ENCODE results near the gene B4GALT4.
"Not testable (repeated sequence)": the region's sequence is repeated elsewhere in the genome, so short reads cannot be mapped to it uniquely, and the experiment has no call there.

B4GALT4 gene, protein sequence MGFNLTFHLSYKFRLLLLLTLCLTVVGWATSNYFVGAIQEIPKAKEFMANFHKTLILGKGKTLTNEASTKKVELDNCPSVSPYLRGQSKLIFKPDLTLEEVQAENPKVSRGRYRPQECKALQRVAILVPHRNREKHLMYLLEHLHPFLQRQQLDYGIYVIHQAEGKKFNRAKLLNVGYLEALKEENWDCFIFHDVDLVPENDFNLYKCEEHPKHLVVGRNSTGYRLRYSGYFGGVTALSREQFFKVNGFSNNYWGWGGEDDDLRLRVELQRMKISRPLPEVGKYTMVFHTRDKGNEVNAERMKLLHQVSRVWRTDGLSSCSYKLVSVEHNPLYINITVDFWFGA

DNA sequence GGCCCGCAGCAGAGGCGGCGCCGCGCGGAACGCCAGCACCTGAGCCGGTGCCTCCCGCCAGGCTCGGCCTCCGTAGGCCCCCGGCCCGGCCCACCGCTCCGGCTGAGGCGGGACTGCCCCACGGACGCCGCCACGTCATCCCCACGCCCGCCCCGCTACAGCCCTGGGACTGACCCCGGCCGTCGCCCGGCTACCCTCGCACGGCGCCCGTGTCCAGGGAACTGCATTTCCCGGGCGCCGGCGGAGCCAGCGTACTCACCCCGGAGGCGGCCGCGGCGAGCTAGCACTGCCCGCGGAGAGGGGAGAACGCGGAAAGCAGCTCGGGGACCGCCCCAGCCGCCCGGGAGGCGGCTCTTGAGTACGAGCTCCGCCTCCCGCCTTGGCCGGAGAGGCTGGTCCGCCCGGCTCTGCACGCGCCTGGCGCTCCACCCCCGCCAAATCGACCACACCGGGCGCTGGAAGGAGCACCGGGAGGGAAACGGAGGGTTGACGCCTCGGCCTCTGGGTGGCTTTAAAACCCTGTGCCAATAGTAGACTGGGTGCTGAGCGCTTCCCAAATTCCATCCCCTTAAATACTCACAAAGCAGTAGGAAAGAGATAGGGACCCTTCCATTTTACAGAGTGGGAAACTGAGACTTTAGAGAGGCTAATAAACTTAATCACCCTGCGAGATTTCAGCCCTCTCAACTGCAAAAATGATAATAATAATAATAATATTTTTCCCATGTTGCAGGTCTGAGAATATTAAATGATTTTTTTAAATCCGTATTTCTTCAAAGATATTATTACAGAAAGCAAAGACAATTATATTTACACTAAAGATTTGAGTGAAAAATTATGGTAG, at the start of gene B4GALT4:
TSS of gene B4GALT4 (minus strand) at position 288 of the 844 bp plus-strand sequence. CDS start 10,779 bp downstream, outside the sequence.
- peak; percentile 74 for DNase-seq

DNA sequence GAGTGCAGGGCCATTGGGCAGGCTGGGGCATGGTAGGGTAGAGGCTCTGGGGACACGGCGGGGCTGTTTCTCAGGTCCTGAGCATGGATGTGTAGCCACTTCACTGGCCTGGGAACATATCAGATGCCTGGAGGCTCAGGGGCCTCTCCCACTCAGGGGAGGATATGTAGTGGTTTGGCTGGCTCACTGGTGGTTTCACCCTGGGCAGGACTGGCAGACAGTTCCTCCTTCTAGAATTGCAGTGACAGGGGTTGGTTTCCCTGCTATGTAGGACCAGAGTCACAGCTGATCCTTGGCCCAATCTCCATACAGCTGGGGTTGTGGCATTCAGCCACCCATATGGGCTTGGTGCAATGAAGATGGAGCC, 48.7 kb upstream of the B4GALT4 start:
- DNase-seq = peak; percentile 95

DNA sequence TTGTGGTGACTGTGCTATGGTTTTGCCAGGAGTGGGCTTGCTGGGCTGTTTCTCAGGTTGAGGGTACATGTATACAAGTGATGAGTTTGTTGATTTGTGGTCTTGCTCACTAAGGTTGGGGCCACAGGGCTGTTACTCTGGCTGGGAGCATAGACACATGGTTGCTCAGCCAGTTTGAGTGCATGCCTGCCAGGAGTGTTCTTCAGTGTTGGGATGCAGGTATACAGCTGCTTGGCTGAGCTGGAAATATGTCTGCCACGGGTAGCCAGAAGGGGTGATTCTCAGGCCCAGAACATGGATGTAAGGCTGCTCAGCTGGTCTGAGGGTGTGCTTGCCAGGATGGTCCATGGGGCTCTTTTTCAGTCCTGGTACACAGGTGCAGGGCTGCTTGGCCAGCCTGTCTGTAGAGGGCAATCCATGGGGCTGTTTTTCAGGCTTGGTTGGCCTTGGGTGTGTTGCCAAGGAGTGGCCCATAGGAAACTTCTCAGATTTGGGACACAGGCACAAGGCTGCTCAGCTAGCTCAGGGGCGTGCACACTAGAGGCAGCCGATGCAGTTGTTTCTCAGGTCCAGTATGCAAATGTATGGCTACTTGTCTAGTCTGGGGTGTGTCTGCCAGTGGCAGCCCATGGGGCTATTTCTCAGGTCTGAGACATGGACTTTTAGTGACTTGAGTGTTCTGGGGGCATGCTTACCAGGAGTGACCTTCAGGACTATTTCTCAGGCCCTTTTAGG, 48.2 kb upstream of the B4GALT4 start:
- no peak for DNase-seq

DNA sequence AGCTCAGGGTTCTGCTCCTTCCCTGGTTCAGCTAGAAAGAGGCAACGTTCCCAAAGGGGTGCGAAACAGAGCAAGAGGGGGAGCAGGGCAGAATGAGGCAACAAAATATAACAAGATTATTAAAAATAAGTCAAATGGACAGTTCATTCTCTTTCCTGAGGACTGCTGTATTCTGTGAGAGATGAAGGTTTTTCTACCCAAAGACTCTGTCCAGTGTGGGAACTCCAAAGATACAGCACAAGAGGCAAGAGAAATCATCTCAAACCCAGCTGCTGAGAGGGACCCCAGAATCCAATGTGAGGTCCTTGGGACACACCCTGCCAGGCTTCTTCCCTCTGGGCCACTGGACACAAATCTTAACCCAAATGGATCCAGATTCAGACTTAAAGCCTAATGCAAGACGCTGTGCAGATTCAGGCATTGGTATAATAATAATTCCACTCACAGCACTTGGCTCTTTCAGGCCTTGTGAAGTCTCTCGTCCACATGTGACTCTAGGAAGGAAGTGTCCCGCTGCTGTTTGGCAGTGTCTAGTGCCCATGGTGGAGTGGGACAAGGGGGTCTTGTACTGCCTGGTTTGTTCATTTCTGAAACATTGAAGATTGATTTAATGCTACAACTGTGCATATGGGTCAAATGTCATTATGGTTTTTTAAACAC, 39.0 kb upstream of the B4GALT4 start:
- DNase-seq = no peak

DNA sequence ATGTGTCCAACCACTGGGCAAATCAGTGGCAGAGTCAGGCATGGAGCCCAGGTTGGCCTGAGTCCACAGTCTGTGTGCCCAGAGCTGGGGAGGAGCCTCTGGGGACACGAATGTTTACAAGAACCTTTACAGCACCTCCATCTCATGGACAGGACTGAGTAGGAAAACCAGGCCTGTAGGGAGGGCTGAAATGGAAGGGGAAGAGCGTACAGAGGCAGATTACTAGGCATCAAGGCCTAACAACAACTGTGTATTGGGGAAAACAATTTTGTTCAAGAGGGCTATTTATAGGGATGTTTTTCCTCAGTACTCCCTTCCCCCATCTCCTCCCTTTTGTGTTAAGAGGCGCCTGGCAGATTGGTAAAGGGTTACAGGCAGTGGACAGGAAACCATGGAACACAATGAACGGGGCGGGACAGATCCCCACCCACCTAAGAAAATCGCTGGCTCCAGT, 38.5 kb upstream of the B4GALT4 start:
- no peak for DNase-seq

DNA sequence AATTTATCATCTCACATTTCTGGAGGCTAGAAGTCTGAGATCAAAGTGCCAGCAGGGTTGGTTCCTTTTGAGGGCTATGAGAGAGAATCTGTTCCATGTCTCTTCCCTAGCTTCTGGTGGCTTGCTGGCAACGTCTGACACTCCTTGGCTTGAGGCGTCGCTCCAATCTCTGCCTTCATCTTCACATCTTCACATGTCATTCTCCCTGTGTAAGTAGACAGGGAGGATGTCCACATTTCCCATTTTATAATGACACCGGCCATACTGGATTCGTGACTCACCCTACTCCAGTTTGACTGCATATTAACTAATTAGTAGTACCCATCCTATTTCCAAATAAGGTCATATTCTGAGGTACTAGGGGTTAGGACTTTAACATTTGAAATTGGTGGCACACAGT, 36.0 kb upstream of the B4GALT4 start:
- DNase-seq = no peak

DNA sequence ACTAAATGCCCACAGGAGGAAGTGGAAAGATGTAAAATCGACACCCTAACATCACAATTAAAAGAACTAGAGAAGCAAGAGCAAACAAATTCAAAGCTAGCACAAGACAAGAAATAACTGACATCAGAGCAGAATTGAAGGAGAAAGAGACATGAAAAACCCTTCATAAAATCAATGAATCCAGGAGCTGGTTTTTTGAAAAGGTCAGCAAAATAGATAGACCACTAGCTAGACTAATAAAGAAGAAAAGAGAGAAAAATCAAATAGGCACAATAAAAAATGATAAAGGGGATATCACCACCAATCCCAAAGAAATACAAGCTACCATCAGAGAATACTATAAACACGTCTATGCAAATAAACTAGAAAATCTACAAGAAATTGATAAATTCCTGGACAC, 29.5 kb upstream of the B4GALT4 start:
- not testable (repeated sequence) for DNase-seq

DNA sequence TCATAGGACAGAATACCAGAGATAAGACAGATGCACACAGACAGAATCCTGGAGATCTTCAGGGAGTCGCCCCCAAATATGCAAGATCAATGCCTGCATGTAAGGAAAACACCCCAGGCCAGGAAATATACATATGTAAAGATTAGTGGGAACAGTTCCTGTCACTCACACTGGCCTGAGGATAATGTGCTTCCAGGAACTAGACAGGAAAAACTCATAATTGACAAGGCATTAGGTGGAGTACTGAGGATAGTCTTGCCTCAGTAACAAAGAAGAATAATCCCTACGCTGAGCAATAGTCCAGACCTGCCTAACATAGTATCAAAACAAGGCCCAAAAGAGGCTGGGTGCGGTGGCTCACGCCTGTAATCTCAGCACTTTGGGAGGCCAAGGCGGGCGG, 20.4 kb upstream of the B4GALT4 start:
- DNase-seq = no peak

DNA sequence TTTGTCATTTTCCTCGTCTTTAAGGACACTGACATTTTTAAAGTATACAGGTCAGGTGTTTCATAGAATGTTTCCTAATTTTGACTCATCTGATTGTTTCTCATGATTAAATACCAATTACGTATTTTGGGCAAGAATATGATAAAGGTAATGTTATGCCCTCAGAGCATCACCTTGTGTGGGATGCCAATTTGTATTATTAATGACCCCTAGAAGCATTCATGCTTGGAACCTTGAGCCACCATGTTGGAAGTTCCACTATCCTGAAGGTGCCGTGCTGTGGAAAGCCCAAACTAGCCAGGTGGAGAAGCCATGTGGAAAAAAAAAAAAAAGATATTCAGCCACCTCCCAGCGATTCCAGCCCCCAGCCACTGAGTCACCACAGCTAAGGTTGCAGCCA, 19.1 kb upstream of the B4GALT4 start:
- DNase-seq = no peak

DNA sequence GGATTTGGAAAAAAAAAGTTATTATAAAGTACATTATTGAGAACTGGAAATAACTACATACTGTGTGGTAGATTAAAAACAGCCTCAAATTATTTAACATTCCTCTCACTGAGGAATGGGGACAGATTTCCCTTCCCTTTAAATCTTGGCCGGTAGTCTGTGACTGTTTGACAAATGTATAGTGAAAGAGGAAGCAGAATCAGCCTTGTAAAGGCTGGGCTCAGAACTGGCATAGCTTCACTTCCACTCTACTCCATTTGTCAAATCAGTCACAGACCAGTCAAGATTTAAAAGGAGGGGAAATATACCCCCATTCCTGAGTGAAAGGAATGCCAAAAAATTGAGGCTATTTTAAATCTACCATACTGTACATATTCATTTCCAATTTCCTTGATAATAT, 18.2 kb upstream of the B4GALT4 start:
- DNase-seq = peak; percentile 76

DNA sequence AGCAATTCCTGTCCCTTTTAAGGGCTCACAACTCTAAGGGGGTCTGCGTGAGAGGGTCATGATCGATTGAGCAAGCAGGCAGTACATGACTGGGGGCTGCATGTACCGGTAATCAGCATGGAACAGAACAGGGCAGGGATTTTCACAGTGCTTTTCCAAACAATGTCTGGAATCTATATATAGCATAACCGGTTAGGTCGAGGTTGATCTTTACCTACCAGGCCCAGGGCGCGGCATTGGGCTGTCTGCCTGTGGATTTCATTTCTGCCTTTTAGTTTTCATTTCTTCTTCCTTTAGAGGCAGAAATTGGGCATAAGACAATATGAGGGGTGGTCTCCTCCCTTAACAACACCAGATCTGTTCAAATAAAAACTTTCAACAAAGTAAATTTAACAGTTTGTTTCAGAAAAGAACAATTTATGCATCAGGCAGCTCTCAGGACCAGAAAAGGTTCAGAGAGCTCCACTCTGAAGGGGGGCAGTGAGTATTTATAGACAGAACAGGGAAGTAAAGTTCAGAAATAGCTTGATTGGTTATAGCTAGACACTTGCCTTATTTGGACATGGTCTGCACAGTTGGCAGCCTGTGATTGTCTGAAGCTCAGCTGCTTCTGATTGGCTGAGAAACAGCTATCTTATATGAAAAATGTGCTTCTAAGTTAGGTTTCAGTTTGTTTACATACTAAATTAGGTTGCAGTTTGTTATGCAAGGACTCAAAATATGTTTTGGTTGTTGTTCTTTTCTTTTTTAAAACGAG, 17.2 kb upstream of the B4GALT4 start:
- DNase-seq = peak; percentile 73

DNA sequence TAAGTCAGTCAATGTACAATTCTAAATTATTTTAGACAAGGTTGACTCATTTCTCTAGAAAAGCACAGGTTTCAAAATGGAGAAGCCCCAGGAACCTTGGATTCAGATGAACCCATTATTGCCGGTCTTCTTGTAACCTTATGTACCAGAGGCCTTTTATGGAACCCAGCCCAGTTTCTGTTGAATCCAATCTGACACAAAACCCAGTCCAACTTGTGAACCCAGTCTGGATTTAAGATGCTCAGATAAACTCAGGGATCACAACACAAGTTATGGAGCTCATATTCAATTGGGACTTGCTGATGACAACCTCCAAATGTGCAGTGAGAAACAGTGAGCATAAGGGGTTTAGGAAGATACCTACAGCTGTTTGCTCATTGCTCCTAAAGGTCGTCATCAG, 16.4 kb upstream of the B4GALT4 start:
- DNase-seq = no peak

DNA sequence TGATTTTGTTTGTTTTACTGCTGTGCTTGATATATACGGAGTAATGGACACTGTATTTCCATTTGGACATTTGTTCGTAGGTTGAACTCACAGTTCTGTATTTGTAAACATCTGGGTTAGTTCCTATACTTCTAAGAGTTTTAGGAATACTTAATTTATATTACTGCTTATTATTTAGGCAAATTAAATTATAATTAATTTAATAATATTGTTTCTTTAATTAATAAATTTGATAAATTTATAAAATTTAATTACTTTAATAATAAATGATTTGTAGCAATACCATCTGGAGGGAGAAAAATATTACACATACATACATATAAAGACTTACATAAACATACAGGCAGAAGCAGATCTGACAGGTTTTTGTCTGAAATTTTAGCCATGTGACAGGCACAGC, 14.5 kb upstream of the B4GALT4 start:
- no peak for DNase-seq

DNA sequence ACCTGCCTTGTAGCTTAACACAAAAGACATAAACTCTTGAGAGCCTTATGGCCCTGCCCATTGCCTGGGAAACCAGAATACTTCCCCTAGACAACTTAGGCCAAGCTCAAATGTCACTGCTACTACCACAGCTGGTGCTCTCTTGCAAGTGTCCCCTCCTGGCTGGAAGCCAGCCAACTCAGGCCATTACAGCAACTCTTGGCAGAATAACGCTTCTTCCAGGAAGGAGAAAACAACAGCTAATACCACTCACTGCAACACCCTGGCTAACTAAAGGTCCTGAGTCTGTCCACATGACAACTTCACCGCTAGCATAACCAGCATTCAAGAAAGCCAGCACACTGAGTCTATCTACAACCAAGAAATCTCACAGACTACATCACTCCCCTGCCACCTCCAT, 5.1 kb upstream of the B4GALT4 start:
- peak; percentile 71 for DNase-seq

DNA sequence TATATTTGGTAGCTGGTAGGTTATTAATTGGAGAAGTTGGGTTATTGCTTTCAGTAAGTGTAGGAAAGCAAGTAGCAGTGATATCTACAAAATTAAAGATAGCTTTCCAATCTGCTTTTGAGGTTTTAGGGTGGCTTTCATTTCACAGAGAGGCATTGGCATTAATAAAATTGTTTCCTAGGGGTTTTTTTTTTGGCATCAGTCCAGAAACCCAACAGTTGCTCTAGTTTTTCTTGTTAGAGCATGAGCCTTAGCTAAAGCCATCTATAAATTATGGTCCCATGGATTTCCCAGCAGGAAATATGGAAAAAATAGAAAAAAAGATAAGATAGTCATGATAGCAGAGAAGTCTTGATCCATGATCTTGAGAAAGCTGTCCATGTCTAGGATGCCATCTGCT, 3.0 kb upstream of the B4GALT4 start:
- no peak for DNase-seq

DNA sequence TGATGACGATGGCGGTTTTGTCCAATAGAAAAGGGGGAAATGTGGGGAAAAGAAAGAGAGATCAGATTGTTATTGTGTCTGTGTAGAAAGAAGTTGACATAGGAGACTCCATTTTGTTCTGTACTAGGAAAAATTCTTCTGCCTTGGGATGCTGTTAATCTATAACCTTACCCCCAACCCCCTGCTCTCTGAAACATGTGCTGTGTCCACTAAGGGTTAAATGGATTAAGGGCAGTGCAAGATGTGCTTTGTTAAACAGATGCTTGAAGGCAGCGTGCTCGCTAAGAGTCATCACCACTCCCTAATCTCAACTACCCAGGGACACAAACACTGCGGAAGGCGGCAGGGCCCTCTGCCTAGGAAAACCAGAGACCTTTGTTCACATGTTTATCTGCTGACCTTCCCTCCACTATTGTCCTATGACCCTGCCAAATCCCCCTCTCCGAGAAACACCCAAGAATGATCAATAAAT, 2.4 kb upstream of the B4GALT4 start:
- not testable (repeated sequence) for DNase-seq

DNA sequence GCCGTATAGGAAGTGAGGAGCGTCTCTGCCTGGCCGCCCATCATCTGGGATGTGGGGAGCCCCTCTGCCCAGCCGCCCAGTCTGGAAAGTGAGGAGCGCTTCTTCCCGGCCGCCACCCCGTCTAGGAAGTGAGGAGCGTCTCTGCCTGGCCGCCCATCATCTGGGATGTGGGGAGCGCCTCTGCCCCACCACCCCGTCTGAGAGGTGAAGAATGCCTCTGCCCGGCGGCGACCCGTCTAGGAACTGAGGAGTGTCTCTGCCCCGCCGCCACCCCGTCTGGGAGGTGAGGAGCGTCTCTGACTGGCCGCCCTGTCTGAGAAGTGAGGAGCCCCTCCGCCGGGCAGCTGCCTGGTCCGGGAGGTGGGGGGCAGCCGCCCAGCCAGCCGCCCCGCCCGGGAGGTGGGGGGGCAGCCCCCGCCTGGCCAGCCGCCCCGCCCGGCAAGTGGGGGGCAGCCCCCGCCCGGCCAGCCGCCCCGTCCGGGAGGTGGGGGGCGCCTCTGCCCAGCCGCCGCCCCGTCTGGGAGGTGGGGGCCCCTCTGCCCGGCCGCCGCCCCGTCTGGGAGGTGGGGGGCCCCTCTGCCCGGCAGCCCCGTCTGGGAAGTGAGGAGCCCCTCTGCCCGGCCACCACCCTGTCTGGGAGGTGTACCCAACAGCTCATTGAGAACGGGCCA, 1.8 kb upstream of the B4GALT4 start:
- DNase-seq = not testable (repeated sequence)

DNA sequence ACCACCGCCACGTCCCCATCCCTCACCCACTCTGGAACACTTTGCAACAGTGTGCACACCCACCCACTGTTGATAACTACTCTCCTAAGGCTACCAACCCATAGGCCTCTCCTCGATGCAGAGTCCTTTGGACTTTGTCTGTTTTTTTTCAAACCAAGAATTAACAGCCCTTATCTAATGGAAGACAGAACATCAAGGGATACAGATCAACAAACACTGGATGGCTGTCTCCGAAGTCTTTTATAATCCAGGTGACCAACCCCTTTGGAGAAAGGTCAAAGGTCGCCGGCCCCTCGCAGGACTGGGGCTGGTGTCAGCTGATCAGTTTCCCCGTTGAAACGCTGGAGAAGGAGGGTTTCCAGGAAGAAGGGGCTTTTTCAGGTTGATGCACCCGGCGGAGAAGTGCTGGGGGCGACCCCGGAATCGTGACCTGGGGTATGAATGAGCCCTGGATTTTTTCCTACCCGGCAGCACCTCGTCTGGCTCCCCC, 532 bp downstream of the B4GALT4 start:
- DNase-seq = no peak

DNA sequence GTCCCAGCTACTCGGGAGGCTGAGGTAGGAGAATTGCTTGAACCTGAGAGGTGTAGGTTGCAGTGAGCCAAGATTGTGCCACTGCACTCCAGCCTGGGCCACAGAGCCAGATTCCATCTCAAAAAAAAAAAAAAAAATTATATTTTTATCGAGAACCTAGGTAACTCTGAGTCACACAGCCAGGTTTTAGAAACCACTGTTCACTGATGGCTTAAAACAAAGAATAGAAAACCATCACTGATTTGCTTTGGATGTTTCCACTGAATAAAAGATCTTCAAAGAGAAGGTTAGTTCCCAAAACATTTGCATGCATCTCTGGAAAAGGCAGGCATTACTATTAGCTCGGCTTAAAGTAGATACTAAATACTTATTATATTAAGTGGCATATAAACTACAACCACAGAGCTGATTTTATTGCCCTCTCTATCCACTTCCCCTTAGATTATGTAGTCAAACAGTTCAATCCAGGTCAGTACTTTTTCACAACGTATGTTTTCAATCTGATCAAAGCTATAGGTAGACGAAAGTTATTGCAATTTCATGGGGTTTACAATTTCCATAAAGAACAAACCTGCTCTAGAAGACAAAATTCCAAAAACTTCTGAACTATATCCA, 1.4 kb downstream of the B4GALT4 start:
- peak; percentile 7 for DNase-seq

DNA sequence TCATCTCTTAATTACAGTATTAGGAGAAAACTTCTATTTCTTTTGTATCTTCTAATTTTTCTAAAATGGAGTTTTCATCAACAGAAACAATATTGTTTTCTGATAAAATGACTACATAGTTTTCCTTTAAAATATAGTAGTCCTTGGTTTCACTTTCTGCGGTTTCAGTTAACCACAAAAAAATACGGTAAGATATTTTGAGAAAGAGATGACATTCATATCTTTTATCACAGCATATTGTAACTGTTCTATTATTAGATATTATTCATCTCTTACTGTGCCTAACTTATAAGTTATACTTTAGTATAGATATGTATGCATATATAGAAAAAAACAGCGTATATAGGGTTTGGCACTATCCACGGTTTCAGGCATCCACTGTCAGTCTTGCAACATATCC, 2.3 kb downstream of the B4GALT4 start:
- DNase-seq = no peak

DNA sequence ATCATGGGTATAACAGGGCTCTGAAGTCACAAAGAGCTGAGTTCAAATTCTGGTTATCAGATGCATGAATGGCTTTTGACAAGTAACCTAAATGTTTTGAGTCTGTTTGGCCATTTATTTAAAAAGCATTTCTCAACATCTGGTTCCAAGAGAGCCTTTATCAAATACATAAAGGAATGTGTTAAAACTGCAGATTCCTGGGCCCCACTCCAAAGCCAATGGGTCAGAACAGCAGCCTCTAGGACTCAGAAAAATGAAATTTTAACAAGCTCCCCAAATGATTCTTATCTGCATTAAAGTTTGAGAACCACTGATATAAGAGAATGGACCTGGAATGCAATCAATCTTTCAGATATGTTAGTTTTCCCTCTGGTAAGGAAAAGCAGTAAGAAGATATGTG, 3.4 kb downstream of the B4GALT4 start:
- no peak for DNase-seq

All from MV-4-11 (cell line).